DOHH2 (cell line): ENCODE data around the gene C11orf87.

ENCODE experiments used
- H3F3A ChIP-seq: fragments of 200-600 bp; sonication (generic), shearing (Covaris generic); 2 replicates; pipeline ENCODE4 v1.6.0; 2016; ENCODE audit warnings: antibody characterized with exemption, mild to moderate bottlenecking; ENCODE audit not compliant: control insufficient read depth, insufficient read depth
- H3K27ac ChIP-seq: fragments of 200-600 bp; sonication (generic); 2 replicates; pipeline ENCODE4 v1.5.1; 2014; ENCODE audit warnings: low read depth, mild to moderate bottlenecking, low read length, moderate library complexity
- H3K27me3 ChIP-seq: fragments of 200-600 bp; sonication (generic); 2 replicates; pipeline ENCODE4 v1.6.1; 2014; ENCODE audit warnings: mild to moderate bottlenecking, low read length, mixed read lengths; ENCODE audit not compliant: control insufficient read depth
- H3K36me3 ChIP-seq: fragments of 200-600 bp; sonication (generic); 2 replicates; pipeline ENCODE4 v1.6.1; 2014; ENCODE audit warnings: mild to moderate bottlenecking, low read length, moderate library complexity, mixed read lengths; ENCODE audit not compliant: control insufficient read depth
- H3K4me1 ChIP-seq: fragments of 200-600 bp; sonication (generic); 2 replicates; pipeline ENCODE4 v1.6.1; 2014; ENCODE audit warnings: mild to moderate bottlenecking, low read length, mixed read lengths; ENCODE audit not compliant: control insufficient read depth
- H3K4me2 ChIP-seq: fragments of 200-600 bp; sonication (generic); 2 replicates; pipeline ENCODE4 v1.6.0; 2014; ENCODE audit warnings: mild to moderate bottlenecking, low read length, moderate library complexity
- H3K4me3 ChIP-seq: fragments of 200-600 bp; sonication (generic); 2 replicates; pipeline ENCODE4 v1.5.1; 2014; ENCODE audit warnings: mild to moderate bottlenecking, low read length, mixed read lengths
- H3K79me2 ChIP-seq: fragments of 200-600 bp; sonication (generic); 2 replicates; pipeline ENCODE4 v1.6.1; 2014; ENCODE audit warnings: mild to moderate bottlenecking, low read length, mixed read lengths; ENCODE audit not compliant: control insufficient read depth
- H3K9me2 ChIP-seq: fragments of 200-600 bp; sonication (generic); replicated peaks from 2 replicates; pipeline ENCODE4 v1.6.1; 2014; ENCODE audit warnings: mild to moderate bottlenecking, low read length, mixed read lengths; ENCODE audit not compliant: control insufficient read depth
- H3K9me3 ChIP-seq: fragments of 200-600 bp; sonication (generic); 2 replicates; pipeline ENCODE4 v1.6.1; 2014; ENCODE audit warnings: antibody characterized with exemption, low read length, mixed read lengths; ENCODE audit not compliant: control insufficient read depth, insufficient read depth
- H4K20me1 ChIP-seq: fragments of 200-600 bp; sonication (generic); 2 replicates; pipeline ENCODE4 v1.6.0; 2014; ENCODE audit warnings: low read depth, mild to moderate bottlenecking, antibody characterized with exemption, low read length, moderate library complexity; ENCODE audit not compliant: control insufficient read depth, insufficient read depth
- CTCF ChIP-seq: fragments of 200-600 bp; sonication (generic); IDR thresholded peaks from one replicate; pipeline ENCODE4 v1.5.1; 2014; ENCODE audit warnings: antibody characterized with exemption, mild to moderate bottlenecking, low read depth, low read length; ENCODE audit not compliant: poor library complexity, severe bottlenecking
- EZH2phosphoT487 ChIP-seq: fragments of 200-600 bp; sonication (generic); IDR thresholded peaks from 2 replicates; pipeline ENCODE4 v1.6.1; 2017; ENCODE audit warnings: borderline replicate concordance, mild to moderate bottlenecking, antibody characterized with exemption, low read length, moderate library complexity, mixed read lengths

C11orf87 gene

DNA sequence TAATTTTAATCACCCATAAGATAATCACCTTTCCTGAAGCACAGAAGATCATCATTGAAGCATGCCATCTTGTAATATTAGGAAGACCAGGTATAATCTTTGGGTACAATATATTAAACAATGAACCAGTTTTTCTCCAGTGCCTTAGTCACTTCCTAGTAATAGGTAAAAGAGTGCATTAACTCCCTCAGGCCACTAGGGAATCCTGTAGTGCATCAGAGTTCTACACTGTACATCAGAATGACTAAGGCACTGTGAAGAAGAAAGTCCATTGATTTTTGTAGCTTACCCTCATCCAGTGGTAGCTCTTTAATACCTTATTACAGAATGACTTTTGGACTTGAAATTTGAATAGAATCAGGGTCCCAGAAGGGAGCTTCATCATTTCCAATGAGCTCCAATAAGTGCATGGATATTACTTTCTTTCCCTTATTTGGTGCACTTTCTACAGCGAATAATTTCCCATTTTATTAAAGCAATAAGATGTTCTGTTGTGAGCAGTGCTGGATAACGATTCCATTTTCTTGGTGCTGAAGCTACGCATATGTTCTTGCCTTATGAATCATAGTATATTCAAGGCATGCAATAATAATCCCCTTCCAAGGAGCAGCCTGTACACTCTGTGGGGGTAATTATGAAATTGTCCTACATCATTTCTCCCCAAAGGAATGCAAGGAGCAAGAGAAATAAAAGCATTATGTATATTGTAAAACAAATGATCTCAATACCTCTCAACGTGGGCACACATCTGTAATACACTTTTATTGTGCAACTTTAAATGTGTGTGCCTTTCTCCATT, 4.7 kb downstream of the C11orf87 start:
- H3K27ac ChIP-seq: no peak overlapping the region
- no peaks in the 10 kb centered on the region for H3F3A ChIP-seq
- H4K20me1 ChIP-seq: no peaks in the 10 kb centered on the region
- H3K36me3 ChIP-seq: no peaks in the 10 kb centered on the region
- peaks cover 7% of the 10 kb centered on the region; the same call in 1 of the 2 replicates for H3K9me3 ChIP-seq
- no peaks in the 10 kb centered on the region for H3K9me2 ChIP-seq
- TF ChIP-seq EZH2phosphoT487: no peak
- no peak for TF ChIP-seq CTCF
- no peak overlapping the region for H3K4me3 ChIP-seq
- H3K79me2 ChIP-seq: no peaks in the 10 kb centered on the region
- no peaks in the 10 kb centered on the region for H3K4me1 ChIP-seq
- H3K4me2 ChIP-seq: no peak overlapping the region
- H3K27me3 ChIP-seq: no peaks in the 10 kb centered on the region

- Histone ChIP-seq H3K4me1 (no peaks in the 10 kb centered on the region), H3K36me3 (no peaks in the 10 kb centered on the region), H3K4me2 (no peak overlapping the region), H3K79me2 (no peaks in the 10 kb centered on the region), H3K27me3 (0 out of 2 replicates have a peak, but pooled peaks cover under 1% of the 10 kb centered on the region), H3F3A (no peaks in the 10 kb centered on the region), H4K20me1 (no peaks in the 10 kb centered on the region), H3K27ac (no peak overlapping the region), H3K9me3 (no peaks in the 10 kb centered on the region), H3K9me2 (no peaks in the 10 kb centered on the region), H3K4me3 (no peak overlapping the region)
- TF ChIP-seq EZH2phosphoT487 (no peak), CTCF (no peak)
Observed at GRCh38 chr11:109432105-109432504, 10.1 kb downstream of the C11orf87 start.

DNA sequence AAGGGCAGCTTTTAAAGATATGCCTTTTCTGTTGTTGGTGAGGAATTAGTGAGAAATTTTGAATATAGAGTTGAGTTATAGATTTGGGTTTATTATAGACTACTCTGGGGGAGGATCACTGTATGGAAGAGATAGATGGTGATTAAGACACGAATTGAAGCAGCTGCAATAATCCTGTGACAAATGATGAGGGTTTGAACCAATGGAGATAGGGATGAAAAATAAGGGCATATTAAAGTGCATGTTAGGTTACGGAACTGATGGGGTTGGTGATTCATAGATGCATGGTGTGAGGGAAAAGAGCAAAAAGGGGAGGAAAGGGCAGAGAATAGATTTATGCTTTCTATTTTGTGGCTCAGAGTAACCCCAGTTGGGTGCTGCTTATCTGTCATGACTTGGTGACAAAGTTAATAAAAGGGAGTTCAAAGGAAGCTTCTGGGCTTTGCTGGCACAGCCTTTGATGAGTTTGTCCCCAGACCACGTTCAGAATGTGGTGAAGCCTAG, 11.8 kb downstream of the C11orf87 start:
- Histone ChIP-seq H3K27me3 (0 out of 2 replicates have a peak, but pooled peaks cover 3% of the 10 kb centered on the region), H4K20me1 (no peaks in the 10 kb centered on the region), H3F3A (no peaks in the 10 kb centered on the region), H3K79me2 (no peaks in the 10 kb centered on the region), H3K27ac (no peak overlapping the region), H3K4me3 (no peak overlapping the region), H3K4me1 (no peaks in the 10 kb centered on the region), H3K9me3 (no peaks in the 10 kb centered on the region), H3K36me3 (no peaks in the 10 kb centered on the region), H3K9me2 (no peaks in the 10 kb centered on the region), H3K4me2 (no peak overlapping the region)
- TF ChIP-seq CTCF: no peak
- TF ChIP-seq EZH2phosphoT487: no peak
